ENCODE results near the gene TRIM66.

Gene TRIM66

DNA sequence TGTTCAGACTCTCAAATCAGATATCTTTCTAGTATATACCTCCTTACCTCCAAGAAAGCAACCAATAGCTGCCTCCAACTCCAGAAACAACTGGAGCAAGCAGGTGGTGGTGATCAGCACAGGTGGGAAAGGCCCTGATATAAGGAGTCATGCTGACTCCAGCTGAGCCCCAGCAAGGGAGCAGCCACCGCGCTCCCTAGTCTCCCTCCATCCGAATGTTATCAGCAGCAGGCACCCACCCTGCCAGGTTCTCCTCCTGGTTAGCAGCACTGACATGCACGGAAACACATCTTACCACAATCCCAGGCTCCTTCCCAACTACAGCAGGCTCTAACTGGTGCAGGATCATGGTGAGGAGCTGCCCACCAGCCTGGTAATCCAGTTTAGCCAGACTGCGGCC is 69.9 kb downstream of the TRIM66 start:
- DNase-seq (ENCODE audit: low read depth in 2 of 2) = no peak

DNA sequence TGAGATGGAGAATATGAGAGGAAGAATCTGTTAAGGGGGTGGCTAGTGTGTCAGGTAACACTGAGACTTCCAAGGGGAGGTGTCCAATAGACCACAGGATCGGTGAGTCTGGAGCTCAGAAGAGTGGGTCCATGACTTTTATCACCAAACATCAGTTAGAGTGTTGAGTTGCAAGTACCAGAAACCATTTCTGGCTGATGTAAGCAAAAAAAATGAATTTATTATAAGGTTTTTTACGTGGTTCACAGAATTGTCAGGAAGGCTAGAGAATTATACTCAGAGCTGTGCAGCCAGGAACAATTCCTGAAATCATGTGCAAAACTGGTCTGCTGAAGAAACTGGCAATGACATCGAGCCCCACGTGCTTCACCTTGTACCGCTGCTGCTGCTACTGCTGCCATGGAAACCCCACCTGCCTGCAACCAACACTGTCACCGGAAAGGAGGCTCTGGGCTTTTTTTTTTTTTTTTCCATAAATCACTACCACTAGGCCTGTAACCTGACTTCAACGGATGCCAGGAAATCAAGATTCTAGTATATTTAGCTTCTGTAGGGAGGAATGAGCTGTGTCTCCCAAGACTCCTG is 71.8 kb downstream of the TRIM66 start:
- peak in 1 of 2 donors; percentile 3 for DNase-seq (ENCODE audit: low read depth in 2 of 2)

DNA sequence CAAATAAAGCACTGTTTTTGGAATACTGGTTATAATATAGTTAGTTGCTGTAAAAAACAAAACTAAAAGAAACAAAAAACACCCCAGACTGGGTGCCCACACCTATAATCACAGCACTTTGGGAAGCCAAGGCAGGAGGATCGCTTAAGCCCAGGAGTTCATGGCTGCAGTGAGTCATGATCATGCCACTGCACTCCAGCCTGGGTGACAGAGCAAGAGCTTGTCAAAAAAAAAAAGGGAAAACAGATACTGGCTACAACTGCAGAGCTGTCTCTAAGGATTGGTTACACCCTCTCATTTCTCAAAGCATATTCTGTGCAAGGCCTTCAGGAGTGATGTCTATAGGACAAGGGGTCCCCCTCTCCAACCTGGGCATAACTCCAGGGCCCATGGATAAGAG is 73.8 kb downstream of the TRIM66 start:
- DNase-seq (ENCODE audit: low read depth in 2 of 2) = no peak

DNA sequence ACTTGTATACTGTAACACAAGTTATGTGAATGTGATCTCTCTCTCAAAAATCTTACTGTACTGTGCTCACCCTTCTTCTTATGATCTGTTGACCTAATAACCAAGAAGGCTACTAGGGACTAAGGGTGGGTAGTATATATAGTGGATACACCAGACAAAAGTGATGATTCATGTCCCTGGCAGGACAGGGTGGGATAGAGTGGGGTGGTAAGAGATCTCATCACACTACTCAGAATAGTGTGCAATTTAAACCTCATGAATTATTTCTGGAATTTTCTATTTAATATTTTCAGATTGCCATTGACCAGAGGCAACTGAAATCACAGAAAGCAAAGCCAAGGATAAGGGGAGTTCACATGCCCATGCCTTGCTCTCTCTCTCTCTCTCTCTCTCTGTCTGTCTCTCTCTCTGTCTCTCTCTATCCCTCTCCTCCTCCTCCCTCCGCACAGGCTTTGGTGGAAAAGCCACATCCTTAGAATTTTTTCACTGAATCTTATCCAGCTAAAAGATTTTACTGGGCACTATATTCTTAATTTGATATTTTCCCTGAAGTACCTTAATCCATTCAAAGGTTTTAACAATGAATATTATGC is 76.4 kb downstream of the TRIM66 start:
- no peak for DNase-seq (ENCODE audit: low read depth in 2 of 2)

DNA sequence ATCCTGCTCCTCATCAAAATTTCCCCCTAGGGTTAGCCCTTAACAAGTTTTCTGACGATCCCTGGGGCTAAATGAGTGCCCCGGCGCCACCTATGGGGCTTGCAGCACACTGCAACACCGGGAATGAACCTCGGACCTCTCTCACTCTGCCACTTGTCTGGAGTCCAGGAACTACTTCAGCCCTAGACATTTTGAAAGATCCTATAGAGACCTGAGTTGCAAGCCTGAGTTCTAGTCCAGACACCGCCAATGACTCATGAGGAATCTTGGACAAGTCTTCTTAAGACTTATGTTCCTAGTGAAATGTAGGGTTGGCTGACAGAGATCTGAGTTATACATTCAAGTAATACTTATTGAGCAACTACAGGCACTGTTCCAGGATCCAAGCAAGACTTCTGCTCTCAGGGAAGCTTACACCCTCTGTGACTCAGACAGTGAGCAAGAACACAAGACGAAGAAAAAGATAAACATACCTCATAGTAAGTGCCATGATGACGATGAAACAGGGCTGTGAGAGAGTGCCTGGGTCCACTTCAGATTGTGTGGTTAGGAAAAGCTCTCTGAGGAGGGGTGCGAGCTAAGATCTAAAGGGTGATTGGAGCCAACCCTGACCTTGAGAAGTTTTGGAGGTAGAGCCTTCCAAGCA is 78.3 kb downstream of the TRIM66 start:
- DNase-seq (ENCODE audit: low read depth in 2 of 2) = peak in 1 of 2 donors; percentile 27

DNA sequence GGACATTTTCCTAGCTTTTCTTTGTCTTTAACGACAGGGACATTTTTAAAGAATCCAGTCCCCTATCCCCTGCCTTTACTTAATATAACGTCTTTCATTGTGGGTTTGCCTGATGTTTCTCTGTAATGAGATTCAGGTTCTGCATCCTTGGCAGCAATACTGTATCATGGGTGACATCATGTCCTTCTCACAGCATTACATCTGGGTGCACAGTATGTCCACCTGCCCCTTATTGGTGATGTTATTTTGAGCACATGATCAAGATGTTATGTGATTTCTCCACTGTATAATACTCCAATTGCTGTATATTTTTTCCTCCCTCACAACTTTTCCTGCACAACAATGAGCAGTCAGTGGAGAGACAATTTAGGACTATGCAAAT is 78.8 kb downstream of the TRIM66 start:
- DNase-seq (ENCODE audit: low read depth in 2 of 2) = no peak

DNA sequence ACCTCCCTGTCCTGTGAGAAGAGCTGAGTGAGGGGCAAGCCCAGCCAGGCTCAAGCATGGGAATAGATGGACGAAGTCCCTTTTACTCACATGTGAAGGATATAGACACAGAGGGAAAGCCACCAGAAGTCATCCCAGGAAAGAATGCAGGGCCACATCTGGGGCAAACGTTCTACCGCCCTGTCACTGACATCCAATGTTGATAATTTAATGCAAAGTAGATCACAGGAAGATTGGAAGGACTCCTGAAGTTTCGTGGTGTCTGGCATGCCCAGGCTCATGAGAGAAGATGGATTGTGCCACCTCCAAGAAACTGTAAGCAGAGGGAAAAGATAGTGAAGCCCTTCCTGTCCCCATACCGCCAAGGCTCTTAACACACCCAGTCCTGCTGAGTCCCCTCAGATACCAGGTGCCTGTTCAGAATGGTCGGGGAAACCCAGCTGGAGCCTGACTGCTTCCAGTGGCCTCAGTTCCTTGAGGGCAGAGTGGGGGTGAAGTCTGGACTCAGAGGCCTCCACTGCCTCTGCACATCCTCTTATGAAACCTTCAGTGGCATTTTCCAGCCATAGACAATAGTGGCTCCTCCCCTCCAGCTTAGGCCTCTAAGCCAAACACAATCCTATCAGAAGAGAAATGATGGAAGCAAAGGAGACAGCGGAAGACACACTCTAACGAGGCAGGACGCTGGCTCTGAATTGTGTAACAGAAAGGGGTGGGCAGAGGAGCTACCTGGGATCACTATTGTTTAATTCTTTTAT is 80.9 kb downstream of the TRIM66 start:
- DNase-seq (ENCODE audit: low read depth in 2 of 2) = no peak

DNA sequence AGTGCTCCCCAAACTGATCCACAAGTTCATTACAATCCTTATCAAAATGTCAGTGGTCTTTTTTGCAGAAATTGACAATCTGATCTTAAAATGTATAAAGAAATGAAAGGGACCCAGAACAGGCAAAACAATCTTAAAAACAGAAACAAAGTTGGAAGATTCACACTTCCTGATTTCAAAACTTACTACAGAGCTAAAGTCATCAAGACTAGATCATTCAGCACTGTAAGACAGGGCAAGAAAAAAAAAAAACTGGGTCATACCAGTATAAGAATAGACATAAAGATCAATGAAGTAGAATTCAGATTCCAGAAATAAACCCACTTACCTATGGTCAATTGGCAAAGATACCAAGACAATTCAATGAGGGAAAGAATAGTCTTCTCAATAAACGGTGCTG is 84.0 kb downstream of the TRIM66 start:
- no peak for DNase-seq (ENCODE audit: low read depth in 2 of 2)

DNA sequence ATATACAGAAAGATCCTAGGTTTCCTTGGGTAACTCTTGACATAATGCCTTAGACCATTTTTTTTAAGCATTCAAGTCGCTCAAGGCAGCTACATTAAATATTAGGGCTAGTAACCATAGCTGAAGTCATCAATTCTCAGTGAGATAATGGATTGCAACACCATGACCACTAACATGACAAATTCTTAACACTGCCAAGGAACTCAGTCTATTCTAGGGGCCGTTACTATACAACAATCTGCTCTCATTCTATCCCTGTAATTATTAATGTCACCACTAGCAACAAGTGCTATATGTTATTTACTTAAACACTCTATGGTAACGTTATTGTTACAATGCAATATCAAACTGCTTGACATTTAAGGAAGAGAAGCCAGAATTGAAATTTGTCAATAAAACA is 85.3 kb downstream of the TRIM66 start:
- DNase-seq (ENCODE audit: low read depth in 2 of 2) = no peak

DNA sequence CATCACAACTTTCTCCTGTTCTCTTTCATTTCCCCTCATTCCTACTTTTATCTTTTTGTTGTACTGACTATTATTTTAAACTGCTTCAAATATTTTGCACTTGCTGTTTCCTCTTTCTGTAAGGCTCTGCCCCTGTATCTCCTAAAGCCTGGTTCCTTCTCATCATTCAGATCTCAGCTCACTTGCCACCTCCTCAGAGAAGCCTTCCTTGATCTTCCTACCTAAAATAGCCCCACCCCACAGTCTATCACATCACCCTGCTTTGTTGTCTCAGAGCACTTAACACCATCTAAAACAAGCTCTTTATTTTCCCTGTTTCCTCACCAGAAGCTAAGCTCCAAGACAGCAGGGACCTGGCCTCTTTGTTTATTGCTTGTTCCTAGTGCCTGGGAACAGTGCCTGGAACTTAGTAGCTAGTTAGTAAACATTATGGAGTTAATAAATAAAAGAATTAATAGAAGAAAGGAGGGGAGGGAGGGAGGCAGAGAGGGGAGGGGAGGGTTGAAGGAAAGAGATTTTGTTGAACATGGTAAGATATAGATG is 85.9 kb downstream of the TRIM66 start:
- no peak for DNase-seq (ENCODE audit: low read depth in 2 of 2)

DNA sequence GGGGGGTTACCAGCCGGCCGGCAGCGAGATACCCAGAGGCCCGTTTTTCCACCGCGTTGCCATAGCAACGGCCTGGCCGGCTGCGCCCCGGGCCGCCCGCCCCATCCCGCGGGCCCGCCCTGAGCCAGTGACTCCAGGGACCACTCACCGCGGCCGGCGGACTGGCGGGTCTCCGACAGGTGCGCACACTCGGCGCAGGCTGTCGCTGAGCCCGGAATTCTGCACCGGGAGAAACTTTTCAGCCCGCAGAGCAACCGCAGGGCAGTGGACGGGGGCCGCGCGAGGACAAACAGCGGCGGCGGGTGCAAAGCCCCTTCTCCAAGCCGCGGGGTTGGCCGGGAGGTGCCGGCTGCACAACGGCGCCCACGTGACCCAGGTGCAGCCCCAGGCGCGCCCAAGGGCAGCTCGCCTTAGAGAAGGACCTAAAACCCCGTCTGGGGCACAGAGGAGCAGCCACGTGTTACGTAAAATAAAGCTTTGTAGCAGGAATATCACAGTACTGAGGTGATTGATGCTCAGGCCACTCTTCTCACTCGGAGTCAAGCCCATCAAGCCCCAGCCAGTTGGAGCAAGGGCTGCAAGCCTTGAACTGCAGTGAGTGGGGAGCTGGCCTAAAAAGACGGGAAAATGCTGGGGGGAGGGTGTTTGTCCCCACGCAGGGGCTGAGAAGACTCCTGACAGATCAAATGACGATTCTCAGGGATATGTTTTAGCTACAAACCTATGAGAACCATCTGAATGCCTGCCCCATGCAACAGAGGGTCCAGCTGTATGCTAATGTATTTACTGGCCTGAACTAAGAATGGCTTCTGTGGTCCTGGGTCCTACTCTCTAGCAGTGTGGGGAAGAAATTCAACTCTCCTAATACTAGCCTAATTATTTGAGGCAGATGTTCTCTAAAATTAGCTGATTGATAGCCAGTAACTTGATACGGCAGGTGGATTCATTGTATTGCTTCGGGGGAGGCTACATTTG is 88.2 kb downstream of the TRIM66 start, which contains the start of gene STK33:
Gene STK33 (minus strand): TSS at position 294 of the 975 bp plus-strand sequence. CDS start 119,323 bp downstream, outside the sequence.
- DNase-seq (ENCODE audit: low read depth in 2 of 2) = peak; percentile 22 to 33

DNA sequence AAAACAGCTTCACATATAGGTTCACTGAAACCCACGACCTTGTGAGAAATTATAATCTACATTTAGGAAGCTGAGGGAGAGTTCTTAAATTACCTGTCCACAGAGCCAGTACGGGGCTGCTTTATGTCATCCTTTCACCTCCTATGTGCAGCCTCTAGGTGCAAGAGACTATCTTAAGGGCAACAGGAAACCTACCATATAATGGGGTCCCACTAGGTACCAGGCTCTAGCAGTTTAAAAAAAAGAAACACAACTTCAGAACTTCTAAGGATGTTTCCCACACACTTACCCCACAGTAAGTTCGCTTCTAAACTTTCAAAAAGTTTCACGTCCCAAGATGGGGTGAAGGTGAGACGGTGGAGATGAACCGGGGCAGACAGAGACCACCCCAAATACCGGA is 89.0 kb downstream of the TRIM66 start:
- no peak for DNase-seq (ENCODE audit: low read depth in 2 of 2)

DNA sequence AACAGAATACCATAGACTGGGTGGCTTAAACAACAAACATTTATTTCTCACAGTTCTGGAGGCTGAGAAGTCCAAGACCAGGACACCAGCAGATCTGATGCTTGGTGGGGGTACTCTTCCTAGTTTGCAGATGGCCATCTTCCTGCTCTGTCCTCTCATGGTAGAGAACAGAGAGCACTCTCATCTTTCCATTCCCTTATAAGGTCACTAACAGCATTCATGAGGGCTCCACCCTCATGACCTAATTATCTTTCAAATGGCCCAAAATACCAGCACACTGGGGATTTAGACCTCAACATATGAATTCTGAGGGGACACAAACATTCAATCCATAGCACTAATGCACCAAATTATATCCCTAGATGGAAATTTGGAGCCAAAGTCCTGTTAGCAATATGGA is 94.5 kb downstream of the TRIM66 start:
- no peak for DNase-seq (ENCODE audit: low read depth in 2 of 2)

DNA sequence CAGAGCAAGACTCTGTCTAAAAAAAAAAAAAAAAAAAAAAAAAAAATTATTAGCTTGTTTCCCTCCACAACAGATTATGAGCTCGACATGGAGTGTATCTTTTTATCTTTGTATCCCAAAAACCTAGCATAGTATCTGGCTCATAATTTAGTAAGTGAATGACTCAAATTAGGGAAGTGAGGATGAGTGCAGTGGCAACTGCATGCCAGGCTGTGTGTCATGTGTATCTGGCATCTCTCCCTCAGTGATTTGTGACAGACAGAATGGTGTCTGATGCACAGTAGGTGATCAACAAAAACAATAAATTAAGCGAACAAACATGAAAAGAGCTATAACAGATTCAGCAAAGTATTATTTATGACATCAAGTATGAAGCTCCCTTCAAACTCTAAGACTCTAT is 95.7 kb downstream of the TRIM66 start:
- no peak for DNase-seq (ENCODE audit: low read depth in 2 of 2)

DNA sequence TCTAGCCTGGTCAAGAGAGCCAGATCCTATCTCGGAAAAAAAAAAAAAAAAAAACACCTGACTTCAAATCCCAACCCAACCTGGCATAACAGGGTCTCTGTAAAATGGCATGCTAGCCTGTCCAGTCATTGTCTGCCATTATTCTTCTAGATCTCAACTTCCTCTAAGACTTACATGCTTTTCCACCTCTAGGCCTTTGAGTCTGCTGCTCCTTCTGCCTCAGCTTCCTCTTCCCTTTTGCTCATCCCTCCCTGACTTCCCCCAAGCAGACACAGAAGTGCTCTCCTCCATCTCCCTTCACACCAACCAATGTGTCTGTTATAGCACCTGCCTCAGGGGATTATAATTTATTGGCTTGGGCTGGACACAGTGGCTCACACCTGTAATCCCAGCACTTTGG is 96.3 kb downstream of the TRIM66 start:
- no peak for DNase-seq (ENCODE audit: low read depth in 2 of 2)

DNA sequence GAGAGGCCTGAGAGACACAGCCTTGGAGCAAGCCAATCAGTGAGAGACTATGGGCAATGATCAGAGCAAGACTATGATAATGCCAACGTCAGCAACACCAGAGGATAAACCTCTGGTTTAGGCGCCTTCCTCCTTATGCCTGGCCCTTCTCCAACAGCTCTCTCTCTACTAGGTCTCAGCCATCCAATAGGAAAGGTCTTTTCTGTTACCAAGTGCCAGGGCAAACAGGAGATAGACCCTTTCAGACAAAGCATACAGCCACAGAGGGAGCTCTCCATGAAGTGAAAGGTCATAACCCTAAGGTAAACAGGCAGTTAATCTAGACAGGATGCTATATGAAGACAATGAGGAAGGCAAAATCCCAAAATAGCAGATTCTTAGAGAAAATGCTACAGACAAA is 98.0 kb downstream of the TRIM66 start:
- DNase-seq (ENCODE audit: low read depth in 2 of 2) = no peak

DNA sequence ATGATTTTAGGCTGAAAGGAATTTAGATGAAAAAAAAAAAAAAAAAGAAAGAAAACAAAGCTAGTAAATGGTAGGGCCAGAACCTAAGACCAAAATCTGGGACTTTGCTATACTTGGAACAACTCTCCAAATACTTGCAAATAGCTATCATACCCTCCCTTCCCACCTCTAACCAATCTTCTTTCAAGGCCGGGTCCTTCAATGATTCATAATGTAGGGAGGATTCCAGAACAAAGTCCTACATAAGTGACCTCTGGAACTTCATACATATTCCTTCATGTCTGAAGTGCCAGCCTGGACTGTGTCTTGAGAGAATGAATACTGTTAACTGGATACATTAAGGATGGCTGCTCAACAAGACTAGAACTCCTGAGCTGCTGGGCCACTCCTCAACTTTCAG is 98.4 kb downstream of the TRIM66 start:
- DNase-seq (ENCODE audit: low read depth in 2 of 2) = no peak

DNA sequence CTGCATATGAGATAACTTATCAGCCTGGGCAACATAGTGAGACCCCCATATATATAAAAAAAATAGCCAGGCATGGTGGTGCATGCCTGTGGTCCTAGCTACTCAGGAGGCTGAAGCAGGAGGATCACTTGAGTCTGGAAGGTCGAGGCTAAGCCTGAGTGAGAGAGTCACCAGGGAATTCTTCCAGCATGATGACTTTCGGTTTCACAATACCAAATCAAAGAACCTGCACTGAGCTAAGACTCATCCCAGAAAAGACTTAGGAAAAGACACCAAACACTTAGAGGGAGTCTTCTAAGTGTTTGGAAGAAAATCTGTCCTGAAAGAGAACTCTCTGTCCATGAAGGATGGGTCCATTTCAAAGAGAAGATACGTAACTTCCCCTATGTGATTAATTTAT is 101.2 kb downstream of the TRIM66 start:
- DNase-seq (ENCODE audit: low read depth in 2 of 2) = no peak

DNA sequence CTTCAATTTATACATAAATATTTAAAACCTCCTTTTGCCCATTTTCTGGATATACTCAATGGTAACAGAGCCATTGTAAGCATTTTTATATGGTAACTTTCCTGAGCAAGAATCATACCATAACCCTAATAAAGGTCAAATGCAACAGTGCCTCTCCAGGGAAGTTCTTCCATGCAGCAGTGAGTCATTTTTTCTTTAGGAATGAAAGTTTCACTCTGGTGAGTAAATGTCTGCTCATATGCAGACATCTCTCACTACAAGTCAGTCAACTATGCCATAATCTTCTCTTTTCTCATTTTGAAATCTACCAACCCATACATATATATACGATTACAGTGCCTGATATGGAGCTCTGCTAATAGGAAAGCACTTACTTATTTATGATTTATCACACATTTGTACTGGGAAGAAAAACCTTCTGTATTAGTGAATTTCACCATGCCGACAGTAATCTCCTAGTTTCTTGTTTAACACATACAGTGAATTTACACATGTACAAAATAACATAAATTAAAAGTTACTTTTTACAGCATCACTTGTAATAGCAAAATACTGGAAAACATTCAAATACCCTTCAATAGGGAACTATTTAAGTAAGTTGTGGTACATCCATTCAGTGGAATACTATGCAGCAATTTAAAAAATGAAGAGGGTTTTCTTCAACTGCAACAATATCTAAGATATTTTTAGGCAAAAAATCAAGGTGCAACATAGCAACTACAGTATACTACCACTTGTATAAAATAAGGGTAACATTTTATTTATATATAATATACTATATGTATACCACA is 104.5 kb downstream of the TRIM66 start:
- DNase-seq (ENCODE audit: low read depth in 2 of 2) = no peak

DNA sequence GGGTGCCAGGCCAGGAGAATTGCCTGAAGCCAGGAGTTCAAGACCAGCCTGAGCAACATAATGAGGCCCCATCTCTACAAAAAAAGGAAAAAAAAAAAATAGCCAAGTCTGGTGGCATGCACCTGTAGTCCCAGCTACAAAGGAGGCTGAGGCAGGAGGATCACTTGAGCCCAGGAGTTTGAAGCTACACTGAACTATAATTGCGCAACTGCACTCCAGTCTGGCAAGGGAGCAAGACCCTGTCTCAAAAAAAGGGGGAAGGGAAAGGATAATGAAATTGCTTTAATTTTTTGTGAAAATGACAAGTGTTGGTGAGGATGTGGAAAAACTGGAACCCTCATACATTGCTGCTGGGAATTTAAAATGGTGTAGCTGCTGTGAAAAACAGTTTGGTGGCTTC is 107.7 kb downstream of the TRIM66 start:
- no peak for DNase-seq (ENCODE audit: low read depth in 2 of 2)
